CD14-positive monocyte (primary cell): ENCODE data around the gene AMT. TPM values are rescaled to one million over a fixed set of nuclear protein-coding genes. Genes with fewer than 3 reads are reported as not detected.

ENCODE experiments used
- DNase-seq, 3 donors: peaks; one replicate each; pipeline ENCODE4 v3.0.0-alpha.2; 2011 to 2022
- H2AFZ ChIP-seq: 2 replicates; pipeline ENCODE4 v1.6.0; 2012; ENCODE audit warnings: mild to moderate bottlenecking, low read depth, low read length, inconsistent platforms; ENCODE audit not compliant: insufficient read depth, poor library complexity, severe bottlenecking
- H3K27ac ChIP-seq, 2 donors: 1 replicate in 1 of 2; 2 replicates in 1 of 2; pipeline ENCODE4 v1.5.1; 2012 to 2013; ENCODE audit warnings: low read length in 2 of 2, control low read depth in 1 of 2, inconsistent platforms in 1 of 2, low read depth in 1 of 2, mild to moderate bottlenecking in 1 of 2
- H3K27me3 ChIP-seq, 2 donors: one replicate each; pipeline versions ENCODE4 v1.6.0 to v1.6.1; 2011 to 2013; ENCODE audit warnings: low read length in 2 of 2; ENCODE audit not compliant: control insufficient read depth in 2 of 2, insufficient read depth in 2 of 2
- H3K36me3 ChIP-seq, 2 donors: replicated peaks in 1 of 2; 1 replicate in 1 of 2; 2 replicates in 1 of 2; pipeline versions ENCODE4 v1.5.1 to v1.6.1; 2012 to 2013; ENCODE audit warnings: low read length in 2 of 2, control low read depth in 1 of 2, inconsistent platforms in 1 of 2, mild to moderate bottlenecking in 1 of 2; ENCODE audit not compliant: insufficient read depth in 2 of 2, control insufficient read depth in 1 of 2
- H3K4me1 ChIP-seq, 2 donors: 1 replicate in 1 of 2; 2 replicates in 1 of 2; pipeline versions ENCODE4 v1.5.1 to v1.6.1; 2012 to 2013; ENCODE audit warnings: low read length in 2 of 2, control low read depth in 1 of 2, inconsistent platforms in 1 of 2, mild to moderate bottlenecking in 1 of 2, moderate library complexity in 1 of 2; ENCODE audit not compliant: insufficient read depth in 2 of 2, control insufficient read depth in 1 of 2
- H3K4me2 ChIP-seq: replicated peaks from 2 replicates; pipeline ENCODE3; 2012; ENCODE audit warnings: low read length, moderate library complexity, mild to moderate bottlenecking; ENCODE audit not compliant: poor library complexity, severe bottlenecking; ENCODE audit errors: extremely low read depth
- H3K4me3 ChIP-seq, 3 experiments: fragments of 200-600 bp in 1 of 3; sonication (generic) in 1 of 3; replicated peaks in 1 of 3; 1 replicate in 2 of 3; 2 replicates in 1 of 3; pipeline ENCODE4 v1.5.1; 2011 to 2013; ENCODE audit warnings: low read length in 3 of 3, mild to moderate bottlenecking in 3 of 3, control low read depth in 2 of 3, low read depth in 2 of 3, inconsistent platforms in 1 of 3, moderate library complexity in 1 of 3
- H3K79me2 ChIP-seq: 2 replicates; pipeline ENCODE4 v1.6.0; 2012; ENCODE audit warnings: mild to moderate bottlenecking, control low read depth, inconsistent platforms, low read length, moderate library complexity; ENCODE audit not compliant: insufficient read depth
- H3K9ac ChIP-seq: 2 replicates; pipeline ENCODE4 v1.6.0; 2017; ENCODE audit warnings: low read length, mild to moderate bottlenecking; ENCODE audit not compliant: insufficient read depth, poor library complexity, severe bottlenecking
- H3K9me3 ChIP-seq, 2 donors: replicated peaks in 1 of 2; 1 replicate in 1 of 2; 2 replicates in 1 of 2; pipeline versions ENCODE4 v1.5.1 to v1.6.1; 2012 to 2013; ENCODE audit warnings: low read length in 2 of 2, control low read depth in 1 of 2; ENCODE audit not compliant: control insufficient read depth in 1 of 2, insufficient read depth in 1 of 2
- H4K20me1 ChIP-seq: 2 replicates; pipeline ENCODE4 v1.6.0; 2012; ENCODE audit warnings: mild to moderate bottlenecking, low read length, control low read depth, moderate library complexity; ENCODE audit not compliant: insufficient read depth
- H3K27ac Mint-ChIP-seq, 7 donors: one replicate each; pipeline ENCODE4 v1.8.0; 2020; ENCODE audit warnings: mild to moderate bottlenecking in 7 of 7, mixed read lengths in 7 of 7, moderate library complexity in 6 of 7, inconsistent platforms in 2 of 7
- H3K27me3 Mint-ChIP-seq, 3 donors: one replicate each; pipeline ENCODE4 v1.8.0; 2021 to 2022; ENCODE audit warnings: low read depth in 3 of 3, mild to moderate bottlenecking in 3 of 3, mixed read lengths in 3 of 3, moderate library complexity in 3 of 3, inconsistent platforms in 1 of 3
- H3K36me3 Mint-ChIP-seq, 2 donors: one replicate each; pipeline ENCODE4 v1.8.0; 2020; ENCODE audit warnings: mixed read lengths in 2 of 2, inconsistent platforms in 1 of 2, mild to moderate bottlenecking in 1 of 2
- H3K4me1 Mint-ChIP-seq: one replicate; pipeline ENCODE4 v1.8.0; 2020; ENCODE audit warnings: mild to moderate bottlenecking, mixed read lengths
- H3K4me3 Mint-ChIP-seq, 2 donors: one replicate each; pipeline ENCODE4 v1.8.0; 2020; ENCODE audit warnings: mild to moderate bottlenecking in 2 of 2, mixed read lengths in 2 of 2, moderate library complexity in 1 of 2
- H3K9me3 Mint-ChIP-seq, 7 donors: one replicate each; pipeline ENCODE4 v1.8.0; 2020 to 2022; ENCODE audit warnings: mixed read lengths in 7 of 7, mild to moderate bottlenecking in 6 of 7, moderate library complexity in 6 of 7, inconsistent platforms in 2 of 7
- CTCF ChIP-seq: fragments of 200-600 bp; IDR thresholded peaks from one replicate; pipeline ENCODE4 v1.8.0; 2022; ENCODE audit warnings: antibody characterized with exemption, mild to moderate bottlenecking
- WGBS: methylation state at CpG from one replicate; pipeline ENCODE4 v1.1.5; 2013; ENCODE audit warnings: missing lambda C conversion rate; ENCODE audit not compliant: insufficient coverage; 5-methylcytosine and 5-hydroxymethylcytosine counted together
- intact Hi-C, 2 donors: fragments of 100-400 bp; cut with micrococcal nuclease; formaldehyde crosslinking; loops; one replicate each; pipeline versions ENCODE4 v1.15.0 to v1.15.1; 2023
- polyA plus RNA-seq, 3 donors: library from polyadenylated mRNA; depleted of rRNA in 1 of 3; unstranded in 2 of 3; stranded (reverse) in 1 of 3; fragments of 300-500 nt in 2 of 3; fragments of >200 nt in 1 of 3; fragmentation: Illumina TruSeq in 2 of 3; gene quantifications; 1 replicate in 2 of 3; 2 replicates in 1 of 3; pipeline ENCODE4 v1.2.3, GENCODE V29; 2012 to 2021

The AMT gene
- polyA plus RNA-seq, 3 donors, result 2.0 to 25.1 (median 3.1) TPM

DNA sequence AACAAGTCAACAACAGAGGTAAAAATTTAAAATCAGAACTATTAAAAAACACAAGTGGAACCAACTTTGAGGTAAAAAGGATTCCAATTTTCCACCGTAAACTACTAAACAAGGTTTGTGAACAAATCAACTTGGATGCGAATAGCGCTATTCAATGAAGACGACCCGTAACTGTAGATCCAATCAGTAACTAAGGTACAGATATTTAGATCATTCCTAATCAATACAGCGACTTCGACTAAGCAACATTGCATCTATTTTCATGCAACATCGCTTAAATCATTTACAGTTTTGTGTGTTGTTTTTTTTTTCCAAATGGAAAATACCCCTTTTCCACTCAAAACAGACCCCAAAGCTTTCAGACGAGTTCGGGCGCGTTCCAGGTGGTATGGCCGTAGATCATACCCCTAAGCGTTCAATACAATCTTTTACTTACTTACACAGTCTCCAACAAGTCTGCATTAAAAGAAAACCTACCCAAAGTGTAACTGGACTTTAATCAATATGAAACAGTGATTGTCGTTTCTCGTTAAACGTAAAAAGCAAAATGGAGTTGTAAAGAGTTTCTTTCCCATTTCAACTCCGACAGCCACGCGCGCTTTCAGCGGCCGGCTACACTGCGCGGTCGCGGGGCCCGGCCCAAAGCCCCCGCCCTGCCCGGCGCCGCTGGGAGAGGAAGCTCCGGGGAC is 11.3 kb downstream of the AMT start:
- H3K27ac ChIP-seq, result peak overlapping the region; percentile 90
- peak overlapping the region; percentile 95 for H3K9ac ChIP-seq
- H2AFZ ChIP-seq, result peak overlapping the region; percentile 69
- peaks cover 7 to 9% of the 10 kb centered on the region in 2 donors for H3K36me3 ChIP-seq
- Mint-ChIP-seq H3K27ac (peak overlapping the region; percentile 90 to 94 (median 91)), H3K4me1 (peaks cover 69% of the 10 kb centered on the region), H3K9me3 (peaks cover 0 to 2% (median 0%) of the 10 kb centered on the region in 7 donors), H3K27me3 (no peaks in the 10 kb centered on the region), H3K4me3 (peak overlapping the region; percentile 87 to 93), H3K36me3 (peaks cover 14 to 19% of the 10 kb centered on the region in 2 donors)
- intact Hi-C loops, result loop anchor here (5.0 to 10.0 kb wide), 4 partner anchors 36 to 74 kb away; partner anchors contain the start of gene GPX1 (in 1 of the 2)
- H3K9me3 ChIP-seq, result no peaks in the 10 kb centered on the region
- peak overlapping the region; percentile 93 for H3K4me2 ChIP-seq
- no peak for DNase-seq
- peak overlapping the region; percentile 91 to 99 (median 99) for H3K4me3 ChIP-seq
- no peak for TF ChIP-seq CTCF
- peaks cover 92% of the 10 kb centered on the region for H3K79me2 ChIP-seq
- H3K4me1 ChIP-seq, result peaks cover 68 to 80% of the 10 kb centered on the region in 2 donors
- 0% methylated on average over 15 of the region's 33 CpGs for WGBS
- H3K27me3 ChIP-seq, result no peaks in the 10 kb centered on the region
- H4K20me1 ChIP-seq, result peaks cover 60% of the 10 kb centered on the region

DNA sequence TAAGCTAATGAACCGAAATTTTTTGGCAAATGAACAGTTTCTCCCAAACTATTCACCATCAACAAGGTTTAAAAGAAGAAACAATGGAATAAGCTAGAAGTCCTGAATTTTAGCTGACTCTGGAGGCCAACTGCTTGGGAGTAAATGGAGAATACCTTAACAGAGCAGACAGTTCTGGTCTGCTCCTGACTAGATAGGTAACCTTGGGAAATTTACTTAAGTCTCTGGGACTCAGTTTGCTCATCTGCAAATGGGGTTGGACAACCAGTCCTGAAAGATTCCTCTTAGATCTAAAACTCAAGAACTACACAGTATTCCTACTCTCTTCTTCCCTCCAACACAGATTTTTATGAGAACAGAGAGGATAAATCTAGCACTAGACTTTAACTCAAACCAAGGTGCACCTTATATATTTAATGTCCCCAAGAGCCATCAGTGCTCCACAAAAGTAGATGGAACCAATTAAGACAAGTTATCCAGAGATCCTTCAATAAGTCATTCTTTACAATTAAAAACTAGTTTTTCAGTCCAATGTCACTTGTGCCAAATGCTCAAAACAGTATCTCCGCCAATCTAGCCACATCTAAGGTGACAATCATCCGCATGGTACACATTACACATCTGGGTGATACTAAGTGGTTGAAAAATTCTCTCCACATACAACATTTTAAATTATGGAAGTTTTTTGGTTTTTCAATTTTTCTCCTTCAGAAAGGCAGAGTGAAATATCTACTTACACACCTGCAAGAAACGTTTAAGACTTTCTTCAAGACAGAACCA is 12.0 kb downstream of the AMT start:
- Histone ChIP-seq H3K27ac (peak overlapping the region in 1 of 2 donors; percentile 90), H3K4me2 (peak overlapping the region; percentile 93), H3K27me3 (no peaks in the 10 kb centered on the region), H2AFZ (no peak overlapping the region), H3K4me1 (peaks cover 67 to 78% of the 10 kb centered on the region in 2 donors), H3K9ac (peak overlapping the region; percentile 95), H3K9me3 (no peaks in the 10 kb centered on the region), H4K20me1 (peaks cover 61% of the 10 kb centered on the region), H3K79me2 (peaks cover 95% of the 10 kb centered on the region), H3K36me3 (peaks cover 7 to 13% of the 10 kb centered on the region in 2 donors), H3K4me3 (peak overlapping the region; percentile 91 to 99 (median 99))
- Mint-ChIP-seq H3K9me3 (peaks cover 0 to 2% (median 0%) of the 10 kb centered on the region in 7 donors), H3K27me3 (peaks cover 0 to 2% (median 1%) of the 10 kb centered on the region in 3 donors), H3K36me3 (peaks cover 16 to 20% of the 10 kb centered on the region in 2 donors), H3K4me3 (peak overlapping the region; percentile 87 to 93), H3K4me1 (peaks cover 69% of the 10 kb centered on the region), H3K27ac (peak overlapping the region in 6 of 7 donors; percentile 57 to 94 (median 92))
- intact Hi-C loops, result loop anchor here (5.0 to 10.0 kb wide), 4 partner anchors 37 to 73 kb away; partner anchors contain the start of gene GPX1 (in 1 of the 2)
- WGBS, result no CpG with 5 or more reads among the region's 4 CpGs
- TF ChIP-seq CTCF, result no peak
- no peak for DNase-seq
